ENCODE measurements around the gene OXSR1.

GRCh38 chr3:38232701-38233100 lies 67.4 kb downstream of the OXSR1 start:
- TF ChIP-seq MAX (IDR thresholded peaks at IDR 0.05) (no peak), CTCF (IDR thresholded peaks at IDR 0.05 in 2 of 3, conservative IDR thresholded peaks at IDR 0.05 in 1 of 3; ENCODE audit: borderline replicate concordance in 1 of 3, insufficient read depth in 1 of 3, low read depth in 2 of 3, low read length in 2 of 3) (no peak)

Measured in HCT116 (cell line).